Stimulated activated CD4-positive, alpha-beta T cell treated with anti-CD3 and anti-CD28 coated beads, Interleukin-1b, Interleukin-23, amount 100 ng/mL, for 1 hour (primary cell): ENCODE results near the gene CPT1C.

Experiments
- DNase-seq, 2 donors: peaks; one replicate each; pipeline ENCODE4 v3.0.0-alpha.2; 2020; ENCODE audit warnings: low read depth in 2 of 2

Gene CPT1C

GRCh38 chr19:49660338-49660961, 30.5 kb upstream of the CPT1C start:
- DNase-seq, result no peak

DNA sequence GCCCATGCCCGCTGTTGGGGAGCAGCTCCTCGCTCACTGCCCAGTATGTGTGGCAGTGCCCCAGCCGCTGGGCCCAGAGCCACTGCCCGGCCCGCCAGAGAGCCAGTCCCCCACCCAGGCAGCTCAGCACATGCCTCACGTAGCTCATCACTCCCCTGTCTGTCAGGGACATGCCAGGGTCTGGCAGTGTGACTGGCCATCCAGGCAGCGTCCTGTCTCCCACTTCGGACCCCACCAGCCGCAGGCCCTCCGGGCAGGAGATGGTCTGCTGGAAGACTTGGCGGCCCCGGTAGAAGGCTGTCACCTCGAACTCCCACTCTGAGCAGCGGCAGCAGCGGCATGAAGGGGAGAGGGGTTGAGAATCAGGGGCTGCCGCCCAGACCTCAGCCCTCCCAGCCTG, 28.9 kb upstream of the CPT1C start:
- DNase-seq, result no peak

DNA sequence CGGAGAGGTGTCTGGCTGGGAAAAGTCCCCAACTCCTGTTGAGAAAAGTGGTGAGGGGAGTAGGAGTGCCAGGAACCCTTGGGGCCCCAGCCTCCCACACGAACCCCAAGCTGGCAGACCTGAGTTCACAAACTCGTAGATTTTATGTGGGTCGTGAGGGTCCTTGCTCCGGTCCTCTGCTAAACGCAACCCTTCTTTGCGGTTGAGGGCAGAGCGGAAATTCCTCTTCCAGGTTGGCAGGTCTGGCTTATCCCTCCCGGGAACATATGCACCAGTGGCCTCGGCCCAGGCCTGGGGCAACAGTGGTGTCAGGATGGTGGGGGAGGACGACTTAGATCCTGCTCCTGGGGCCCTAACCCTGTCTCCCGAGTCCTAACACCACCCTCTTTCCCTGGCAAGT, 27.7 kb upstream of the CPT1C start:
- DNase-seq, result no peak

GRCh38 chr19:49664171-49665035, 26.5 kb upstream of the CPT1C start:
- peak; percentile 77 to 92 for DNase-seq

DNA sequence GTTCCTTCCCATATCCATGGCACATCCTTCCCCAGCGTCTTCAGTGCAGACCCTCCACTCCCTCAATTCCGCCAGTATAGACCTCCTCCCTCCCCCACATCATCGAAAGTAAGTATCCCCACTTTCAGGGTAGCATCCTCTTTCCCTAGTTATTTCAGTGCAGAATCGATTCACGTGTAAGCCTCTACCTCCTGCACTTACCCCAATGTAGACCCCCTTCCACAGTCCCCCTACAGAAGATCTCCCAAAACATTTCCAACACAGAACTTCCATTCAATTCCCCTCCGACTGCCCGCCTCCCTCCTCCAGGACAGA, 25.9 kb upstream of the CPT1C start:
- no peak for DNase-seq

DNA sequence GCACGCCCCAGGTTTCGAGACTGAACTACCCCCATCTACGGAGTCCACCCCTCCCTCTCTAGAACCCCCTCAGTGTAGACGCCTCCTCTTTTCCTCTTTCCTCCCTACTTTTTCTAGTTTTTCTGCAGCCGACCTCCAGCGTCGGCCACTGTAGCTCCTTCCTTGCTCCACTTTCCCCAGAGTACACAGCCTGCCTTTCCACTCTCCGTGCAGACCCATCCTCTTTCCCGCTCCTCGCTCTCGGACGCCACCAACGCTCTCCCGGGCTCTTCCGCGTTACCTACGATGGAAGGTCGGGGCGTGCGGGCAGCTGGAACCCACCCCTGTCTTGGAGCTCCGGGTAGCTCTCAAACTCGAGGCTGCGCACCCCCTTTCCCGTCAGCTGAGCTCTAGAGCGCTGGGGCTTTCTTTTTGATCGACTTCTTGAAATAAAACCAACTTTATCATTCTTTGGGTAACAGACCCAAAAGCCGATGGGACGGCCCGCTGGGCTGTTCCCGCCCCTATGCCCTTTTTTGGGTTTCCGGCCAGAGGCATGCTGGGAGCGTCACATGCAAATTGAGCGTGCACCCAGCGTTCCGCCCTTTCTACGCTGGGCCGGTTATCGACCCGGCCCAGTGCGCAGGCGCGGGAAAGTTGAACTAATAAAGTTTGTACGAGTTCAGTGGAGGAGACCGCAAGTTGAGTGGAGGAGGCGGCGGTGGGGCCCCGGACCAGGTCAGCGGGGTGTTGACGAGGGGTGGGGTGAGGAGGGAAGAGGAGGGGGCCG, 25.4 kb upstream of the CPT1C start, which contains the start of the genes BCL2L12 and IRF3:
TSS of gene BCL2L12 (plus strand) at position 583 of the 769 bp plus-strand sequence. CDS start 760 bp downstream, outside the sequence.
TSS of gene IRF3 (minus strand) at position 507 of the 769 bp plus-strand sequence. CDS start 1,019 bp downstream, outside the sequence.
- peak; percentile 98 to 100 for DNase-seq

GRCh38 chr19:49666120-49666444, 24.8 kb upstream of the CPT1C start:
- no peak for DNase-seq

GRCh38 chr19:49667473-49667872, 23.4 kb upstream of the CPT1C start:
- DNase-seq, result no peak

DNA sequence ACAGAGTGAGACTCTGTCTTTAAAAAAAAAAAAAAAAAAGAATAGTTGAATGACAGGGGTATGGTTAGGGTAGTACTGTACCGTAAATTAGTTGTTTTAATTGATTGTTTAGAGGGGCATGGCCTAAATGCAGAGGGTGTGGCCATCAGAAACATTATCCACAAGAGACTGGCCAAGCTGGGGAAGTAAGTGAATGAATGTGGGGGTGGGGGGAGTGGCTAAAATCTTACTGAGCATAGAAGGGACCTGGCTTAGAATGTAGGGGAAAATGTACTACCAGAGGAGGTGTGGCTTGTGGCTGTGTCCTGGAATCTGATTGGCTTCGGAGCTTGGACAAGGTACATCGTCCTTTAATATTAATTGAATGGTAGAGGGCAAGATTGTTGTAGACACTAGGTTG, 21.4 kb upstream of the CPT1C start:
- no peak for DNase-seq

GRCh38 chr19:49672131-49672919, 18.6 kb upstream of the CPT1C start:
- DNase-seq, result peak in 1 of 2 donors; percentile 59

DNA sequence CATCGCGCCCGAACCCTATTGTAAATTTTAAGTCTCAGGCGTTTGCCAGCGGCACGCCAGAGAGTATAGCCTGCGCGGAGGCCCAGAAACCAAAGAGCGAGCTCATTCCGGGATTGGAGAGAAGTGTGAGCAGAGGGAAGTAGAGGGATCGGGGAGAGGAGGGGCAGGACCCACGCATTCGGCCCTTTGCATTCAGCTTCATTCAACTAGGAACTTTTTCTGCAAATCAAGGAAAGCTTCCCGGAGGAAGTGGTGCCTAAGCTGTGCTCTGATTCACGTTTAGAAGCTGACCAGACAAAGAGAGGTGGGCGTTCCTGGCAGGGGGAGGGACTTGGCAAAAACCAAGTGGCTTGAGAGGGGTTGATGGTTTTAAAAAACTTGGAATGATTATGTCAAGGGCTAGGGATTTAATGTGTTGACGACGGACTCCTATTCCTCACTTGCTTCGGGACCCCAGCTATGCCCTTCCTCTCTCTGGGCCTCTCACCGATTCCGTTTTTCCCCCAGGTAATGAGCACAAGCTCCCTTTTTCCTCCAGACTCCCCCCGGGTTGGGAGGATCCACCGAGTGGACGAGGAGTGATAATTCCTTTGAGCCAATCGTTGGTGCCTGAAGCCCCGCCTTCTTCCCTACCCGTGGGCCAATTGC, 14.7 kb upstream of the CPT1C start:
- no peak for DNase-seq

DNA sequence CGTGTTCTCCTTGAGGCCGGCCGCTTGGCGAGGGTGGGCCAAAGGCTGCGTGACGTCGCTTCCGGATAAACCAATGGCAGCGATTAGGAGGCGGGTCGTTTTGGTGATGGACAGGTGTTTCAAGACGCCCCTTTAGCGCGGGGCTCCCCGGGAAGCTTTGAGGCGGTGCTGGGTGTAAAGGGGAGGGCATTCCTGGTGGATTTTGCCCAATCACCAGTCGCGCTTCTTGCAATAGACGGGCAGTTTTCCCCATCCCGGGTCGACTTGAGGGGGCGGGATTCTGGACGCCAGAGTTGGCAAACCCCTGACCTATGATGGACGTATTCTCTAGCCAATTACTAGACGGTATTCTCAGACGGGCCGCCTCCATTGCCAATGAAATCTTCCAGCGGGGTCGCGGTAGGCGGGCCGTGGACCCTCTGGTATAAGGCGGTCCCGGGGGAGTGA, 14.1 kb upstream of the CPT1C start:
- DNase-seq, result peak; percentile 94 to 96

- no peak for DNase-seq
Observed at GRCh38 chr19:49677231-49677900, 13.6 kb upstream of the CPT1C start, which contains the start of gene PRMT1. Gene PRMT1 (plus strand): TSS chr19:49677271. CDS start chr19:49677281, 10 bp downstream.

- DNase-seq, result peak in 1 of 2 donors; percentile 68
Observed at GRCh38 chr19:49677901-49678674, 12.8 kb upstream of the CPT1C start.

GRCh38 chr19:49678985-49679770, 11.7 kb upstream of the CPT1C start:
- no peak for DNase-seq

- DNase-seq, result no peak
Observed at GRCh38 chr19:49679771-49680413, 11.0 kb upstream of the CPT1C start.

- DNase-seq, result peak; percentile 88 to 97
Observed at GRCh38 chr19:49680421-49681351, 10.2 kb upstream of the CPT1C start.
